GM19023 (cell line): ENCODE data around the gene MPPED1.

Experiments
- ATAC-seq: cut with Tn5 transposase; IDR thresholded peaks from one replicate; pipeline ENCODE4 v1.9.1; 2021; ENCODE audit warnings: mild to moderate bottlenecking, moderate library complexity; ENCODE audit not compliant: unreplicated experiment

The MPPED1 gene

GRCh38 chr22:43428521-43428920 is 16.7 kb downstream of the MPPED1 start:
- no peak for ATAC-seq

GRCh38 chr22:43429426-43429825 is 17.6 kb downstream of the MPPED1 start:
- ATAC-seq: no peak

GRCh38 chr22:43431808-43432554 is 20.2 kb downstream of the MPPED1 start:
- no peak for ATAC-seq

- ATAC-seq: no peak
Observed at GRCh38 chr22:43432883-43433415, 21.1 kb downstream of the MPPED1 start.

- no peak for ATAC-seq
Observed at GRCh38 chr22:43433451-43434274, 21.8 kb downstream of the MPPED1 start.

GRCh38 chr22:43434275-43434927 is 22.6 kb downstream of the MPPED1 start:
- no peak for ATAC-seq

GRCh38 chr22:43434928-43435311 is 23.1 kb downstream of the MPPED1 start:
- no peak for ATAC-seq

GRCh38 chr22:43435851-43436811 is 24.3 kb downstream of the MPPED1 start:
- ATAC-seq: no peak

GRCh38 chr22:43436868-43437267 is 25.1 kb downstream of the MPPED1 start:
- ATAC-seq: no peak

- no peak for ATAC-seq
Observed at GRCh38 chr22:43437871-43438475, 26.2 kb downstream of the MPPED1 start.

- ATAC-seq: no peak
Observed at GRCh38 chr22:43438666-43439347, 27.0 kb downstream of the MPPED1 start.

- no peak for ATAC-seq
Observed at GRCh38 chr22:43439368-43440103, 27.7 kb downstream of the MPPED1 start.

GRCh38 chr22:43440104-43440387 is 28.2 kb downstream of the MPPED1 start:
- ATAC-seq: no peak

- ATAC-seq: no peak
Observed at GRCh38 chr22:43440556-43440955, 28.7 kb downstream of the MPPED1 start.

GRCh38 chr22:43441216-43441615 is 29.4 kb downstream of the MPPED1 start:
- ATAC-seq: no peak

GRCh38 chr22:43441751-43442150 is 29.9 kb downstream of the MPPED1 start:
- ATAC-seq: no peak

GRCh38 chr22:43442386-43443151 is 30.8 kb downstream of the MPPED1 start:
- no peak for ATAC-seq

GRCh38 chr22:43443152-43443471 is 31.3 kb downstream of the MPPED1 start:
- ATAC-seq: no peak
